HepG2 (cell line): ENCODE data around the gene KRT27. TPM values are rescaled to one million over a fixed set of nuclear protein-coding genes. Genes with fewer than 3 reads are reported as not detected.

ENCODE experiments used
- DRAP1 ChIP-seq: IDR thresholded peaks from 2 replicates; pipeline ENCODE4 v1.6.1; 2016; ENCODE audit warnings: missing genetic modification reagents, missing compliant biosample characterization
- E2F1 ChIP-seq: sonication (generic); formaldehyde crosslinking; IDR thresholded peaks from 2 replicates; pipeline ENCODE4 v1.5.0; 2020; ENCODE audit warnings: missing genetic modification reagents
- ETS1 ChIP-seq: sonication (generic); formaldehyde crosslinking; IDR thresholded peaks from 2 replicates; pipeline ENCODE4 v1.4.0; 2020; ENCODE audit warnings: missing genetic modification reagents
- FOXK1 ChIP-seq: sonication (generic); formaldehyde crosslinking; IDR thresholded peaks from 2 replicates; pipeline ENCODE4 v1.4.0; 2020; ENCODE audit warnings: low read depth, missing genetic modification reagents, borderline replicate concordance
- GABPA ChIP-seq, 2 experiments: IDR thresholded peaks; 2 replicates each; pipeline ENCODE4 v1.6.1; 2011 to 2016; ENCODE audit warnings: low read depth in 2 of 2, low read length in 1 of 2, missing biosample characterization in 1 of 2, missing genetic modification characterization in 1 of 2
- GATAD2A ChIP-seq: IDR thresholded peaks from 2 replicates; pipeline ENCODE4 v1.6.1; 2016
- HMGA1 ChIP-seq: sonication (generic); formaldehyde crosslinking; conservative IDR thresholded peaks from 2 replicates; pipeline ENCODE4 v1.4.0; 2020; ENCODE audit warnings: missing genetic modification reagents
- HOXA3 ChIP-seq: sonication (generic); formaldehyde crosslinking; IDR thresholded peaks from 2 replicates; pipeline ENCODE4 v1.5.0; 2020; ENCODE audit warnings: missing genetic modification reagents
- MAX ChIP-seq: IDR thresholded peaks from 2 replicates; pipeline ENCODE4 v1.6.1; 2012; ENCODE audit warnings: inconsistent platforms
- MIER2 ChIP-seq: IDR thresholded peaks from 2 replicates; pipeline ENCODE4 v1.6.1; 2016; ENCODE audit warnings: missing biosample characterization, missing genetic modification reagents
- MIXL1 ChIP-seq: IDR thresholded peaks from 2 replicates; pipeline ENCODE4 v1.6.1; 2016
- MXD4 ChIP-seq: IDR thresholded peaks from 2 replicates; pipeline ENCODE4 v1.6.1; 2016; ENCODE audit warnings: mild to moderate bottlenecking, missing biosample characterization, missing genetic modification reagents
- POGK ChIP-seq: sonication (generic); formaldehyde crosslinking; conservative IDR thresholded peaks from 2 replicates; pipeline ENCODE4 v1.8.0; 2022; ENCODE audit warnings: mild to moderate bottlenecking, moderate library complexity, missing genetic modification reagents
- POLR2A ChIP-seq, 2 experiments: IDR thresholded peaks; 2 replicates each; pipeline ENCODE4 v1.6.1; 2011; ENCODE audit warnings: low read depth in 2 of 2, low read length in 2 of 2, mild to moderate bottlenecking in 1 of 2, moderate library complexity in 1 of 2; ENCODE audit not compliant: insufficient read depth in 1 of 2
- RFXANK ChIP-seq: IDR thresholded peaks from 2 replicates; pipeline ENCODE4 v1.6.1; 2016
- SSRP1 ChIP-seq: IDR thresholded peaks from 2 replicates; pipeline ENCODE4 v1.6.1; 2016; ENCODE audit warnings: control low read depth
- SUZ12 ChIP-seq: fragments of 150-350 bp; IDR thresholded peaks from 2 replicates; pipeline ENCODE4 v1.6.1; 2014; ENCODE audit warnings: low read depth, low read length
- THAP11 ChIP-seq: IDR thresholded peaks from 2 replicates; pipeline ENCODE4 v1.6.1; 2016; ENCODE audit warnings: missing biosample characterization, missing genetic modification reagents
- ZGPAT ChIP-seq: IDR thresholded peaks from 2 replicates; pipeline ENCODE4 v1.6.1; 2016; ENCODE audit warnings: mild to moderate bottlenecking
- ZHX1 ChIP-seq: sonication (generic); formaldehyde crosslinking; IDR thresholded peaks from 2 replicates; pipeline ENCODE4 v1.8.1; 2022; ENCODE audit warnings: low read depth, mild to moderate bottlenecking, missing genetic modification reagents
- ZNF274 ChIP-seq: sonication (generic); formaldehyde crosslinking; IDR thresholded peaks from 2 replicates; pipeline ENCODE4 v1.5.1; 2020; ENCODE audit warnings: mild to moderate bottlenecking, missing genetic modification reagents
- ZNF451 ChIP-seq: sonication (generic); formaldehyde crosslinking; IDR thresholded peaks from 2 replicates; pipeline ENCODE4 v1.5.0; 2020; ENCODE audit warnings: mild to moderate bottlenecking, missing genetic modification reagents
- ZSCAN29 ChIP-seq: sonication (generic); formaldehyde crosslinking; conservative IDR thresholded peaks from 2 replicates; pipeline ENCODE4 v1.4.0; 2020; ENCODE audit warnings: mild to moderate bottlenecking, missing genetic modification reagents
- polyA plus RNA-seq, 8 experiments: library from polyadenylated mRNA; depleted of rRNA in 3 of 8; stranded (reverse) in 7 of 8; unstranded in 1 of 8; fragments of >200 nt; fragmentation: Illumina TruSeq in 4 of 8; extraction: Trizol in 4 of 8; gene quantifications; 2 replicates each; pipeline versions ENCODE4 v1.2.1 to v1.2.3, GENCODE V29; 2011 to 2016; ENCODE audit warnings: low read depth in 4 of 8, missing spikeins in 1 of 8, mixed read lengths in 1 of 8; ENCODE audit not compliant: insufficient read depth in 1 of 8
- total RNA-seq, 5 experiments: library from RNA; depleted of rRNA; stranded (reverse); fragments of >200 nt; fragmentation: Illumina TruSeq; extraction: Trizol; gene quantifications; 2 replicates each; pipeline ENCODE4 v1.2.3, GENCODE V29; 2016; ENCODE audit warnings: low read depth in 1 of 5

KRT27 gene
- total and polyA plus RNA-seq, 2 of the 13 experiments (the other 11 are each of a cell fraction or from before 2014, with no cell fraction given): not detected

GRCh38 chr17:40803617-40804082, 21.3 kb upstream of the KRT27 start (continued):
- TF ChIP-seq ETS1 (no peak), GATAD2A (CRISPR knock-in tag) (peak; percentile 67; the same call in 1 of the 2 replicates), THAP11 (CRISPR knock-in tag) (peak; percentile 40; the same call in 1 of the 2 replicates), POLR2A (IDR thresholded peaks at IDR 0.05; ENCODE audit: insufficient read depth in 1 of 2, low read depth in 2 of 2, low read length in 2 of 2) (no peak), ZNF451 (CRISPR knock-in tag) (no peak), RFXANK (CRISPR knock-in tag) (no peak), GABPA (IDR thresholded peaks at IDR 0.05; ENCODE audit: low read depth, low read length) (no peak), GABPA (CRISPR knock-in tag; IDR thresholded peaks at IDR 0.05; ENCODE audit: low read depth) (no peak; the same call in 1 of the 2 replicates), MAX (peak; percentile 54; the same call in 1 of the 2 replicates), MIER2 (peak; percentile 46; the same call in 1 of the 2 replicates), HMGA1 (CRISPR knock-in tag) (no peak), SUZ12 (no peak), HOXA3 (no peak), ZNF274 (CRISPR knock-in tag) (0 out of 2 replicates have a peak, but pooled peaks have one; percentile 38), MXD4 (0 out of 2 replicates have a peak, but pooled peaks have one; percentile 33), E2F1 (CRISPR knock-in tag) (0 out of 2 replicates have a peak, but pooled peaks have one; percentile 32), FOXK1 (peak; percentile 41; the same call in 1 of the 2 replicates), ZGPAT (CRISPR knock-in tag) (peak; percentile 56), ZSCAN29 (CRISPR knock-in tag) (no peak), DRAP1 (peak; percentile 48; the same call in 1 of the 2 replicates), SSRP1 (0 out of 2 replicates have a peak, but pooled peaks have one; percentile 70), MIXL1 (CRISPR knock-in tag) (0 out of 2 replicates have a peak, but pooled peaks have one; percentile 41), POGK (CRISPR knock-in tag) (peak; percentile 66; the same call in 1 of the 2 replicates), ZHX1 (CRISPR knock-in tag) (no peak)
